GM18519 (cell line): Measurements from ENCODE around the gene TPGS1.

Source experiments
- ATAC-seq: cut with Tn5 transposase; IDR thresholded peaks from one replicate; pipeline ENCODE4 v1.9.1; 2021; ENCODE audit warnings: mild to moderate bottlenecking, moderate library complexity; ENCODE audit not compliant: unreplicated experiment, low FRiP score

Gene TPGS1

DNA sequence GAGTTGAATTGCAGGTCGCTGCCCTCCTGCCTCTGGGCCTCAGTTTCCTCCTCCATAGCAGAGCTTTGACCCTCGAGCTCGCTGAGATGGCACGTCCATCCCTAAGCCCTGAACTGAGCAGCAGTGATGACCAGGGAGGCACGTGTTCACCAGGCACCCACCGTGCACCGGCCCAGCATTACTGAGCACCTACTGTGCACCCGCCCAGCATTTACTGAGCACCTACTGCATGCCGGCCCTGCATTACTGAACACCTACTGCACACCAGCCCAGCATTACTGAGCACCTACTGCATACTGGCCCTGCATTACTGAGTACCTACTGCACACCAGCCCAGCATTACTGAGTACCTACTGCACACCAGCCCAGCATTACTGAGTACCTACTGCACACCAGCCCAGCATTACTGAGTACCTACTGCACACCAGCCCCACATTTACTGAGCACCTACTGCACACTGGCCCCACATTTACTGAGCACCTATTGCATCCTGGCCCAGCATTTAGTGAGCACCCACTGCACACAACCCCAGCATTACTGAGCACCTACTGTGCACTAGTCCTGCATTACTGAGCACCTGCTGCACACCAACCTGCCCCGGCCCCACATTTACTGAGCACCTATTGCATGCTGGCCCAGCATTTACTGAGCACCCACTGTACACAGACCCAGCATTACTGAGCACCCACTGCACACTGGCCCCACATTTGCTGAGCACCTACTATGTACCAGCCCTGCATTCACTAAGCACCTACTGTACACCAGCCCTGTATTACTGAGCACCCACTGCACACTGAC lies 6.3 kb downstream of the TPGS1 start:
- ATAC-seq, result no peak

DNA sequence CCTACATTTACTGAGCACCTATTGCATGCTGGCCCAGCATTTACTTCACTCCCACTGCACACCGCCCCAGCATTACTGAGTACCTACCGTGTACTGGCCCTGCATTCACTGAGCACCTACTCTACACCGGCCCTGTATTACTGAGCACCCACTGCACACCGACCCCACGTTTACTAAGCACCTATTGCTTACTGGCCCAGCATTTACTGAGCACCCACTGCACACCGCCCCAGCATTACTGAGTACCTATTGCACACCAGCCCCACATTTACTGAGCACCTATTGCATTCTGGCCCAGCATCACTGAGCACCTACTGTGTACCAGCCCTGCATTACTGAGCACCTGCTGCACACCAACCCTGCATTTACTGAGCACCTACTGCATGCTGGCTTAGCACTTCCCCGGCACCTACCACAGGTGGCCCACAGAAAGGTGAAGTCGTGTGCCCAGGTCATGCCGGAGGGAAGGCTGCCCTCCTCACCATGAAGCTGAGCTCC lies 6.9 kb downstream of the TPGS1 start:
- no peak for ATAC-seq

DNA sequence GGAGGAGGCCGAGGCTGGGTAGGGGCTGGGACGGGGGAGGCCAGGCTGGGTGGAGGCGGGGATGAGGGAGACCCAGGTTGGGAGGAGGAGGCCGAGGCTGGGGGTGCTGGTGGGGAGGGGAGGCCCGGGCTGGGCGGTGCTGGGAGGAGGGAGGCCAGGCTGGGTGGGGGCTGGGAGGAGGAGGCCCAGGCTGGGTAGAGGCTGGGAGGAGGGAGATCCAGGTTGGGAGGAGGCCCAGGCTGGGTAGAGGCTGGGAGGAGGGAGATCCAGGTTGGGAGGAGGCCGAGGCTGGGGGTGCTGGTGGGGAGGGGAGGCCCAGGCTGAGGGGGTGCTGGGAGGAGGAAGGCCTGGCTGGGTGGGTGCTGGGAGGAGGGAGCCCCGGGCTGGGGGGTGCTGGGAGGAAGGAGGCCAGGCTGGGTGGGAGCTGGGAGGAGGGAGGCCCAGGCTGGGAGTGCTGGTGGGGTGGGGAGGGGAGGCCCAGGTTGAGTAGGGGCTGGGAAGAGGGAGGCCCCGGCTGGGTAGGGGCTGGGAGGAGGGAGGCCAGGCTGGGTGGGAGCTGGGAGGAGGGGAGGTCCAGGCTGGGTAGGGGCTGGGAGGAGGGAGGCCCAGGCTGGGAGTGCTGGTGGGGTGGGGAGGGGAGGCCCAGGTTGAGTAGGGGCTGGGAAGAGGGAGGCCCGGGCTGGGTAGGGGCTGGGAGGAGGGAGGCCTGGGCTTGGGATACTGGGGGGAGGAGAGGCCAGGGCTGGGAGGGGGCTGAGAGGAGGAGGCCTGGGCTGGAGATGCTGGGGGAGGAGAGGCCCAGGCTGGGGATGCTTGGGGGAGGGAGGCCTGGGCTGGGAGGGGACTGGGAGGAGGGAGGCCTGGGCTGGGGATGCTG lies 10.7 kb downstream of the TPGS1 start:
- no peak for ATAC-seq

GRCh38 chr19:518598-519231 lies 11.4 kb downstream of the TPGS1 start:
- ATAC-seq, result no peak

- ATAC-seq, result no peak
Observed at GRCh38 chr19:519449-519865, 12.2 kb downstream of the TPGS1 start.

DNA sequence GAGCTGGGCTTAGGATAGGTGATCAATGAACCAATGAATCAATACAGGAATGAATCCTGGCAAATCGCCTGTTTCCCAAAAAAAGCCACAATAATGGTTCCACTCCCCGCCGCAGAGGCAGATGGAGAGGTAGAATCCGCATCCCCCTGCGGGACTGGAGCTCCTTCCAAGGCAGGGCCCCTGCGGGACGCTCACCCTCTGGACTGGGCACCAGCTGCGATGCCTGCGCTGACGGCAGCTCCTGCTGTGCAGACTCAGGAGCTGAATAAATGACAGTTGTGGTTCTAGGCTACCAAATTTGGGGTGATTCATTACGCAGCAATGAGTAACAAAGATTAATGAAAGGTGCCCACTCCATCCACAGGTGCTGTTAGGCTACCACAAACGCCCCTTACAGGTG lies 15.4 kb downstream of the TPGS1 start:
- ATAC-seq, result no peak

- ATAC-seq, result no peak
Observed at GRCh38 chr19:524062-524674, 16.9 kb downstream of the TPGS1 start.

DNA sequence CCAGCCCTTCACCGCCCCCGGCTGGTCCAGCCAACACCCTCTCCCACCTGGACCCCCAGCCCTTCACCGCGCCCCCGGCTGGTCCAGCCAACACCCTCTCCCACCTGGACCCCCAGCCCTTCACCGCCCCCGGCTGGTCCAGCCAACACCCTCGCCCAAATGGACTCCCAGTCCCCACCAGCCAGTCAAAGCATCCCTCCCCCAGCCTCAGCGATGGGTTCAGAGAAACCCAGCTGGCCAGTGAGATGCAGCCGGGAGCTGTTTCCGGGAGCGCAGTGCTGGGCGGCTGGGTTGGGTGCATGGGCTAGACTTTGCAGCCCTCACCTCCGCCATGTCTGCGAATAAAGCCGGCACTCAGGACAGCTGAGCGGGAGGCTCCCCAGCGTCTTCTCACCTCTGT lies 17.7 kb downstream of the TPGS1 start:
- ATAC-seq, result no peak

DNA sequence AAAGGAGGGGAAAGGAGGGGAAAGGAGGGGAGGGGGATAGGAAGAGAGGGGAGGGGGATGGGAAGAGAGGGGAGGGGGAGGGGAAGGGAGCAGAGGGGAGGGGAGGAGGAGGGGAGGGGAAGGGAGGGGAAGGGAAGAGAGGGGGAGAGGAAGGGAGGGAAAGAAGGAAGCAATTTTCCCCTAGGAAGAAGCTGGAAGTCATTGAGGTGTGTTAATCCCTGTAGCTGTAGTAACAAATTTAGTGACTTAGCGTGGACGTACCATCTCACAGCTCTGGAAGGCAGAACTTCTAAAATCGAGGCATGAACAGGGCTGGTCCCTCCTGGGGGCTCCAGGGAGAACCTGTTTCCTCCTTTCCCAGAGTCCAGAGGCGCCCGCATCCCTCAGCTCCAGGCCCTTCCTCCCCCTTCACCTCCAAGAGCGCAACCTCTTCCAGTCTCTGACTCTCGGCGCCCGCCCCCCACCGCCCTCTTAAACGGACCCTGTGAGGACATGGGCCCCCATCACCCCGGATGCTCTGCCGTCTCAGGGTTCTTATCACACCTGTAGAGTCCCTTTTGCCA lies 18.6 kb downstream of the TPGS1 start:
- no peak for ATAC-seq

DNA sequence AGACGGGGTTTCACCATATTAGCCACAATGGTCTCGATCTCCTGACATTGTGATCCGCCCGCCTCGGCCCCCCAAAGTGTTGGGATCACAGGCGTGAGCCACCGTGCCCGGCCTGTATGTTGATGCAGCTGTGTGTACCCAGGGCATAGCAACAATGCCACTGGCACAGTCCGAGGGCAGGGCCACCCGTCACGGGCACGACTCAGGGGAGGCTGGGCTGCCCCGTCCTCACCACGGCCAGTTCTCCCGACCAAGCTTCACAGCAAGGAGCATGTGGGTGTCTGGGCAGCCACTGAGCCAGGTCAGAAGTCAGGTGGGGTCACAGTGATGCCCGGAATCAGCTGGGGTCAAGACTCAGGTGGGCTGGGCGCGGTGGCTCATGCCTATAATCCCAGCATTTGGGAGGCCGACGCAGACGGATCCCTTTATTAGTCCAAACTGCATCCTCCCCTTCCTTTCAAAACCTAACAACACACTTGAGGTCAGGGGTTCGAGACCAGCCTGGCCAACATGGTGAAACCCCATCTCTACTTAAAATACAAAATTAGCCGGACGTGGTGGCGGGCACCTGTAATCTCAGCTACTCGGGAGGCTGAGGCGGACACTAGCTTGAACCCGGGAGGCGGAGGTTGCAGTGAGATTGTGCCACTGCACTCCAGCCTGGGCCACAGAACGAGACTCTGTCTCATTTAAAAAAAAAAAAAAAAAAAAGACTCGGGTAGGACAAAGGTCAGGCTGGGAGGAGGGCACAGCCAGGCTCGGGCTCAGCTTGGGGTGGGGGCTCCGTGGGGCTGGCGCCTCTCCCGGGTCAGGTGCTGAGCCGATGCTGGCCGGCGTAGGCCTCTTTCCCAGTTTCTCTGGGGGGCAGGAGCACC lies 23.1 kb downstream of the TPGS1 start:
- no peak for ATAC-seq

GRCh38 chr19:531009-531752 lies 23.9 kb downstream of the TPGS1 start:
- ATAC-seq, result peak; percentile 63

DNA sequence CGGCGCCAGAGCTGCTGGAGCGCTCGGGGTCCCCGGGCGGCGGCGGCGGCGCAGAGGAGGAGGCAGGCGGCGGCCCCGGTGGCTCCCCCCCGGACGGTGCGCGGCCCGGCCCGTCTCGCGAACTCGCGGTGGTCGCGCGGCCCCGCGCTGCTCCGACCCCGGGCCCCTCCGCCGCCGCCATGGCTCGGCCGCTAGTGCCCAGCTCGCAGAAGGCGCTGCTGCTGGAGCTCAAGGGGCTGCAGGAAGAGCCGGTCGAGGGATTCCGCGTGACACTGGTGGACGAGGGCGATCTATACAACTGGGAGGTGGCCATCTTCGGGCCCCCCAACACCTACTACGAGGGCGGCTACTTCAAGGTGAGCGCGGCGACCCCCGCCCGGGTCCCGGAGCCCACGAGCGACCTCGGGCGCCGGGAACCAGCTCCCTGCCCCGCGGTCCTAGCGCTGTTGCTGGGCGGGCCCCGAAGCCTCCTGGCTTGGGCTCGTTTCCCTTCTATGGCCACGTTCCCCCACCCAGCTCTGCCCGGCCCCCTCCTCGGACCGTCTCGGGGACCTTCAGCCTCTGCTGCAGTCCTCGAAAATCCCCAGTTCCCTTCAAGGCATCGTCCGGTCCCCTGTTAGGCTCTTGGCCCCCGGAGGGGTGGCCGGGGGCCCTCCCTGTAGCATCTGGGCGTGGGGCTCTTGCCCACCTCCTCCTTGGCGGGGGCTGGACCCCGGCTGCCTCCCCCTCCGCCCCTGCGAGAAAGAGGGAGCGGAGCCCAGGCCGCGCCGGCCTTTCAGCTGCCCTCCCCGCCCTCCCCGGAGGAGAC lies 24.7 kb downstream of the TPGS1 start, which contains the start of gene CDC34:
Gene CDC34 (plus strand): TSS at position 8 of the 808 bp plus-strand sequence. CDS start 172 bp downstream, at position 180.
- ATAC-seq, result peak; percentile 9

GRCh38 chr19:532561-533363 lies 25.5 kb downstream of the TPGS1 start:
- ATAC-seq, result no peak

DNA sequence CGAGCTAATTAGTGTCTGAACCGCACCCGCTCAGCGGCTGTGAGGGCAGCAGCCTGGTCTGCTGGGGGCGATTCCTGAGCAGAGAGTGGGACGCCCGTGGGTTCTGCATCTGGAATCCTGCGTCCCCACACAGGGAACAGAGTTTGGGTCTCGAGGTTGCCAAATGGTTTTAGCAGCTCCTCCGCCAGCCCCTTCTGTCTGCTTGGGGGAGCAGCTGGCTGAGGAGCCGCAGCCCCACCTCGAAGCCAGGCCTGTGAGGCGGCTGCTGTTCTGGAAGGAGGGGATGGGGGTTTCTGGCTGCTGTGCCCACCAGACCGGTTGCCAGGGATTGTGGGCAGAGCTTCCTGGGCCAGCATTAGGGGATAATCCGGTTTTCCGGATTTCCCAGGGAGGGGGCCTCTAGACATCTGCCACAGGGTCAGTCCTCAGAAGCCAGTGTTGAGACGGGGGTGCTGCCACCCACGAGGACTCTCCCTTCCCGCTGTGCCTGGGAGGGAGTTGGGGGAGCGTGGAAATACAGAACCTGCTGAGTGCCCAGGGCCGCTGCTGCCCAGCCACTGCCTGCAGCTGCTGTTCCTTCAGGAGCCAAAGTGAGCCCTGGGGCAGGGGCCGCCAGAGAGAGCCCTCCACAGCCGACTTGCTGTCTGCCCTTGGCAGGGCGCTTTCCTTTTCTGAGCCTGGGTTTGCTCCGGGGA lies 26.2 kb downstream of the TPGS1 start:
- no peak for ATAC-seq

- no peak for ATAC-seq
Observed at GRCh38 chr19:534088-534487, 26.8 kb downstream of the TPGS1 start.
